GM19468 (cell line): ENCODE results near the gene KDM4D.
"Not testable (repeated sequence)": the region's sequence is repeated elsewhere in the genome, so short reads cannot be mapped to it uniquely, and the experiment has no call there.

Source experiments
- ATAC-seq: cut with Tn5 transposase; IDR thresholded peaks from one replicate; pipeline ENCODE4 v1.9.1; 2021; ENCODE audit warnings: mild to moderate bottlenecking, moderate library complexity, moderate number of reproducible peaks; ENCODE audit not compliant: unreplicated experiment; ENCODE audit errors: extremely low read depth

The KDM4D gene

DNA sequence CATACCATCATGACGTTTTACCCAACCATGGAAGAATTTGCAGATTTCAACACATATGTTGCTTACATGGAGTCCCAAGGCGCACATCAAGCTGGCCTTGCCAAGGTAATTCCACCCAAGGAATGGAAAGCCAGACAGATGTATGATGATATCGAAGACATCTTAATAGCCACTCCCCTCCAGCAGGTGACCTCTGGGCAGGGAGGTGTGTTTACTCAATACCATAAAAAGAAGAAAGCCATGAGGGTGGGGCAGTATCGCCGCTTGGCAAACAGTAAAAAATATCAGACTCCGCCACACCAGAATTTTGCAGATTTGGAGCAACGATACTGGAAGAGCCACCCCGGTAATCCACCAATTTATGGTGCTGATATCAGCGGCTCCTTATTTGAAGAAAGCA lies 52.1 kb downstream of the KDM4D start:
- ATAC-seq, result not testable (repeated sequence)

- no peak for ATAC-seq
These were observed 54.8 kb downstream of the KDM4D start for GRCh38 chr11:95028357-95028756.

DNA sequence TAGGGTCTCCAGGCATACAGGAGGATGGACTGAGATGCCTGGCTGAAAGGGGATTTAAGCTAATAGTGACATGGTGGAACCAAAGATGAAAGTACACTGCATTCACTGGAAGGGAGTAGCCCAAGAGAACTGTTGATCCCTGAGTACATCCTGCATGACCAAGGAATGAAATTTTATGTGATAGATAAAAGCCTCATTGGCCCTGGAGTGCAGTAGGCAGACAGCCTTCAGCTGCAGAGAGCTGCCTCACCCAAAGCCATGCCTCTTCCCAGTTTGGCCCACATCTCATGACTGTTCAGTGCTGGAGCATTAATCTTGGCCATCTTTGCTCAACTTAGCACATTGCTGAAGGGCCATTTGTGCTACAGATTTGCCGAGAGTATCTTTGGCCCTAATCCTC lies 59.5 kb downstream of the KDM4D start:
- ATAC-seq, result no peak

GRCh38 chr11:95035316-95035715 lies 61.8 kb downstream of the KDM4D start:
- ATAC-seq, result no peak

GRCh38 chr11:95037356-95038035 lies 64.0 kb downstream of the KDM4D start:
- ATAC-seq, result not testable (repeated sequence)

- no peak for ATAC-seq
These were observed 68.7 kb downstream of the KDM4D start for GRCh38 chr11:95042239-95042638.

GRCh38 chr11:95042906-95043305 lies 69.4 kb downstream of the KDM4D start:
- no peak for ATAC-seq

GRCh38 chr11:95044010-95044409 lies 70.5 kb downstream of the KDM4D start:
- ATAC-seq, result no peak

- no peak for ATAC-seq
These were observed 72.3 kb downstream of the KDM4D start for GRCh38 chr11:95045812-95046211.
